Fibroblast of mammary gland (primary cell): ENCODE results near the gene ARHGAP6.

Experiments
- DNase-seq: peaks from one replicate; pipeline ENCODE4 v3.0.0-alpha.2; 2010; ENCODE audit warnings: low read depth
- H3K4me3 ChIP-seq: 2 replicates; pipeline ENCODE4 v1.5.1; 2011; ENCODE audit warnings: low read depth, mild to moderate bottlenecking, low read length, moderate library complexity; ENCODE audit not compliant: control insufficient read depth
- TF ChIP-seq, protein P1 (sequence below): conservative IDR thresholded peaks from 2 replicates; pipeline ENCODE4 v1.5.1; 2011; ENCODE audit warnings: low read depth, low read length, inconsistent platforms; ENCODE audit not compliant: control insufficient read depth, insufficient read depth

Gene ARHGAP6

DNA sequence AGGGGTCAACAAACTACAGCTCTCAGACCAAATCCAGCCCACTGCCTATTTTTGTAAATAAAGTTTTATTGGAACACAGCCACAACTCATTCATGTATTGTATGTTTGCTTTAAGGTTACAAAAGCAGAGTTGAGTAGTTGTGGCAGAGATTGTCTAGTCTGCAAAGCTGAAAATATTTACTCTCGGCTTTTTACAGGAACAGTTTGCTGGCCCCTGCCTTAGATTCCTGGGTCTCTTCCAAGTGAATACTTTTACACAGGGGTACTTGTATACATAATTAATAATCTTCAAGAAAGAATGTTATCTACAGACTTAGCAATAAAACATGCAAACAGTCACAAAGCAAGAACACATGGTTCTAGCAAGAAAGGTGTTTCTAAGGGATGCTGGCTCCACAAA is 218.3 kb downstream of the ARHGAP6 start:
- DNase-seq: no peak
- H3K4me3 ChIP-seq: no peak overlapping the region
- TF ChIP-seq, protein P1, sequence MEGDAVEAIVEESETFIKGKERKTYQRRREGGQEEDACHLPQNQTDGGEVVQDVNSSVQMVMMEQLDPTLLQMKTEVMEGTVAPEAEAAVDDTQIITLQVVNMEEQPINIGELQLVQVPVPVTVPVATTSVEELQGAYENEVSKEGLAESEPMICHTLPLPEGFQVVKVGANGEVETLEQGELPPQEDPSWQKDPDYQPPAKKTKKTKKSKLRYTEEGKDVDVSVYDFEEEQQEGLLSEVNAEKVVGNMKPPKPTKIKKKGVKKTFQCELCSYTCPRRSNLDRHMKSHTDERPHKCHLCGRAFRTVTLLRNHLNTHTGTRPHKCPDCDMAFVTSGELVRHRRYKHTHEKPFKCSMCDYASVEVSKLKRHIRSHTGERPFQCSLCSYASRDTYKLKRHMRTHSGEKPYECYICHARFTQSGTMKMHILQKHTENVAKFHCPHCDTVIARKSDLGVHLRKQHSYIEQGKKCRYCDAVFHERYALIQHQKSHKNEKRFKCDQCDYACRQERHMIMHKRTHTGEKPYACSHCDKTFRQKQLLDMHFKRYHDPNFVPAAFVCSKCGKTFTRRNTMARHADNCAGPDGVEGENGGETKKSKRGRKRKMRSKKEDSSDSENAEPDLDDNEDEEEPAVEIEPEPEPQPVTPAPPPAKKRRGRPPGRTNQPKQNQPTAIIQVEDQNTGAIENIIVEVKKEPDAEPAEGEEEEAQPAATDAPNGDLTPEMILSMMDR: no peak

DNA sequence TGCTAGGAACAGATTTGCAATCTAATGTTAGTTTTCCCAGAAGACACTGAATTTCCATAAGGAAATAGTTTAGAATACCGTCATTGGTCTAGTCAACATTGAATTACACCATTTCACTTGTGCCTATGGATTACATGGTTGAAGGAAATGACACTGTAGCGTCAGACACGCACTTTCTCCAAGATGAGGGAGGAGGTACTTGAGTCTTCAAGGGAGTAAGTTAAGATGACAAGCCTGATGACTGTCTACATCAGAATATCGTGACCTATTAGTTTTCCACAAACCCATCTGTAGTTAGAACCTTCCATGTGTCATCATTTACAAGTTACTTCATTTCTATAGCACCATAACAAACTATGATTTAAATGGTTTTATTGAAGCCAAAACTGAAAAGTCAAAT is 218.8 kb downstream of the ARHGAP6 start:
- no peak overlapping the region for H3K4me3 ChIP-seq
- peak; percentile 78 for DNase-seq
- TF ChIP-seq, protein P1: no peak

DNA sequence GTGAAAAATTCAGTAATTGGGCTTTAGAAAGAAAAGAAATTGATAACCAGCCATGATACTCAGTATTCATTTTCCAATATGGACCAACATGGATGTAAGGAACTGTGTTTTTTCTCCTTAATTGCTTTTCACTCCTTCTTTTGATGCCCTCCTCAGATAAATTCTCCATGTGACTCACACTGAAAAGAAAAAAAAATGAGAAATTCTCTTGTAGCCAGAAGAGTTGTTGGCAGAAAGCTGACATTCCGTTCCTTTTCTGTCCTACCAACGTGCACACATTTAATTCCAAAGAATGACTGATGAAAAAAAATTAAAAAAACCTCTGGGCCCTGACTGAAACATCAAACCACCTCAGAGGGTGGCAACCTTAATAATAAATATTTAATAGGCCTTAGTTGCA is 219.4 kb downstream of the ARHGAP6 start:
- no peak overlapping the region for H3K4me3 ChIP-seq
- peak; percentile 71 for DNase-seq
- TF ChIP-seq, protein P1: no peak

DNA sequence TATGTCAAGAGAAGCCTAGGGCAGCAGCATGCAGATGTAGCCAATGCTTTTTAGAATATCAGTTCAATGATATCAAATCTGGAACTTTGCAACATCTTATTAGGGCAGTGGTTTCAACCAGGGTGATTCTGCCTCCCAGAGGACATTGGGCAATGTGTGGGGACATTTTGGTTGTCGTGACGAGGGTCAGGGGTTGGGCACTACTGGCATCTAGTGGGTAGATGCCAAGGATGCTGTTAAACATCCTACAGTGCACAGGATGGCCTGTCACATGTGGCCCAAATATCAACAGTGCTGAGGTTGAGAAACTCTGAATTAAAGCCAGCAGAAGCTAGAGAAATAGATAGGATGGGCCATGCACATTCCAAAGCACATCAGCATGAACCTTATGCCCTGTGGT is 220.2 kb downstream of the ARHGAP6 start:
- no peak for DNase-seq
- H3K4me3 ChIP-seq: no peak overlapping the region
- TF ChIP-seq, protein P1: no peak

DNA sequence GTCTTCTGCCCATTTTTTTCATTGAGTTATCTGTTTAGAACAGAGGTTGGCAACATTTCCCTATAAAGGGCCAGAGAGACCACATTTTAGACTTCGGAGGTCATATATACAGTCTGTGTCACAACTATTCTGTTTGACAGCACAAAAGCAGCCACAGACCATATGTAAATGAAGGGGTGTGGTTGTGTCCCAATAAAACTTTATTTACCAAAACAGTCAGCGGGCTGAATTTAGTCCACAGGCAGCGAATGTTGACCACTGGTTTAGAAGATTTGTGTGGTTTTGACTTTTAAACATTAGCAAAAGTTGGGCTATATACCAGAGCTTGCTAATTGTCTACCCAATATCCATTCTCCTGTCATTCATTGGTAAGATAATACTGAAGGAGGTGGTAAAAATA is 221.7 kb downstream of the ARHGAP6 start:
- H3K4me3 ChIP-seq: no peak overlapping the region
- no peak for DNase-seq
- TF ChIP-seq, protein P1: no peak

DNA sequence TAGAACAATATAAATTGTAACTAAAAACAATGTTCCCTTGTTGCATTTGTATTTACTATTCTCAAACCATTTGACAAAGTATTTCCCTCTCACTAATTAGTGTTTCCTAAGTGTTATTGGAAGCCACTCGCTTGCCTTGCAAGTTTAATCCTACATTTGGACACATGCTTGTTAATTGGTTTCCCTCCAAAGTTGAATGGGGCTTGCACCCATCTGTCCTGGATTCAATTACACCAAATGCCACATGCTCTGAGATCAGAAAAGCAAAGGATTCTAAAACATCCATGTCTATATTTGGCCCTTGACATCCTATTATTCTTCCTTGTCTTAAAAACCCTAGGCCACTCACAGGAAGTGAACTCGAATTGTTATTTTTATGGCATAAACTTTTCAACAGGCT is 225.9 kb downstream of the ARHGAP6 start:
- no peak overlapping the region for H3K4me3 ChIP-seq
- no peak for DNase-seq
- TF ChIP-seq, protein P1: no peak

DNA sequence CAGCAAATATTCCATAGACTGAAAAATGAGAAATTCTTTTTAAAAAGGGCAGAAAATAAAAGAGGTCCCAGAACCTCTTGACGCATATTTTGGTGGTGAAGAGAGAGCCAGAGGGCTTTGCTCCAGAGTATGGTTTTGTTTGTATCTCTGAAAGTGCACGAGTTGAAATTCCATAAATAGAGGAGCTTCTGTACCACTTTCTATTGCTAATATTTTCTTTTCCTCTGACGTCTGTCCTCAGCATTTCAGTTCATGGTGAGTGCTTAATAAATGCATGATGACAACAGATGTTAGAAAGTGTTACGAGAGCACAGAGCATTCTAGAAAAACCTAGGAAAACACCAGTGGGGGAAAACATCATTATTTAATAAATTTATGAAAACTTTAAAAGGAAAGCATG is 227.0 kb downstream of the ARHGAP6 start:
- peak; percentile 75 for DNase-seq
- TF ChIP-seq, protein P1: no peak
- H3K4me3 ChIP-seq: no peak overlapping the region
